Measurements from ENCODE around the gene TENT4A. TPM values are rescaled to one million over a fixed set of nuclear protein-coding genes. Genes with fewer than 3 reads are reported as not detected.

Gene TENT4A
- total and polyA plus RNA-seq, 4 donors = 4.1 to 37.0 (median 23.0) TPM

- WGBS, 2 donors = 39 to 45% methylated on average over 5 of the region's 5 CpGs
- intact Hi-C loops (cut with DNase I) = no loop called here
- no peaks in the 10 kb centered on the region for H3K9me3 ChIP-seq (ENCODE audit: control insufficient read depth, low read length)
- H3K4me1 ChIP-seq (ENCODE audit: control insufficient read depth in 1 of 2, insufficient read depth in 2 of 2, low read length in 2 of 2) = peaks cover 0 to 3% of the 10 kb centered on the region in 2 donors
- no peak overlapping the region for H3K4me3 ChIP-seq (ENCODE audit: low read length in 2 of 2)
- no peak for DNase-seq
- H3K27me3 ChIP-seq (ENCODE audit: control insufficient read depth in 1 of 2, insufficient read depth in 2 of 2, low read length in 1 of 2) = peaks cover 0 to 2% of the 10 kb centered on the region in 2 donors
- ATAC-seq (ENCODE audit: low FRiP score) = no peak
- H3K36me3 ChIP-seq (ENCODE audit: control insufficient read depth in 1 of 2, insufficient read depth in 2 of 2, low read length in 1 of 2) = no peaks in the 10 kb centered on the region
- H3K27ac ChIP-seq (ENCODE audit: low read depth in 1 of 2, low read length in 2 of 2) = peak overlapping the region in 1 of 2 donors; percentile 89
These were observed 91.7 kb downstream of the TENT4A start for GRCh38 chr5:6804766-6805501.

- WGBS, 2 donors = 96 to 100% methylated on average over 2 of the region's 2 CpGs
These were observed 92.6 kb downstream of the TENT4A start for GRCh38 chr5:6805841-6806240.

More at GRCh38 chr5:6805841-6806240, 92.6 kb downstream of the TENT4A start:
- Histone ChIP-seq H3K27ac (ENCODE audit: low read depth in 1 of 2, low read length in 2 of 2) (no peak overlapping the region), H3K9me3 (ENCODE audit: control insufficient read depth, low read length) (no peaks in the 10 kb centered on the region), H3K4me3 (ENCODE audit: low read length in 2 of 2) (no peak overlapping the region), H3K27me3 (ENCODE audit: control insufficient read depth in 1 of 2, insufficient read depth in 2 of 2, low read length in 1 of 2) (no peaks in the 10 kb centered on the region), H3K4me1 (ENCODE audit: control insufficient read depth in 1 of 2, insufficient read depth in 2 of 2, low read length in 2 of 2) (peaks cover 0 to 3% of the 10 kb centered on the region in 2 donors), H3K36me3 (ENCODE audit: control insufficient read depth in 1 of 2, insufficient read depth in 2 of 2, low read length in 1 of 2) (no peaks in the 10 kb centered on the region)
- no peak for ATAC-seq (ENCODE audit: low FRiP score)
- intact Hi-C loops (cut with DNase I) = no loop called here
- no peak for DNase-seq

Other genes with a start within 250 kb of the TENT4A start
- gene NSUN2, start 80.4 kb upstream of the TENT4A start, total RNA-seq = 10 to 100 TPM; 38.6 to 45.0 TPM
- 10 to 100 TPM; 15.0 to 46.1 TPM for gene NSUN2, start 80.4 kb upstream of the TENT4A start, polyA plus RNA-seq
- gene SRD5A1, start 80.0 kb upstream of the TENT4A start, total RNA-seq = 1 to 10 TPM; 5.6 to 7.7 TPM
- gene SRD5A1, start 80.0 kb upstream of the TENT4A start, polyA plus RNA-seq = 1 to 10 TPM; 2.5 to 3.7 TPM

Measured in aorta (tissue), 5 donors.